SJSA1 (cell line): ENCODE data around the gene CHST2. TPM values are rescaled to one million over a fixed set of nuclear protein-coding genes. Genes with fewer than 3 reads are reported as not detected.

Experiments used
- DNase-seq, 2 experiments: peaks; one replicate each; pipeline ENCODE4 v3.0.0-alpha.2; 2015 to 2020; ENCODE audit warnings: low spot score in 2 of 2, low read depth in 1 of 2
- H3K27ac ChIP-seq: fragments of 250-450 bp; sonication (Bioruptor Pico); 2 replicates; pipeline ENCODE4 v1.5.1; 2020; ENCODE audit warnings: mild to moderate bottlenecking, moderate library complexity
- H3K27me3 ChIP-seq: fragments of 250-450 bp; sonication (Bioruptor Pico); replicated peaks from 2 replicates; pipeline ENCODE4 v1.5.1; 2020; ENCODE audit warnings: mild to moderate bottlenecking, moderate library complexity
- H3K36me3 ChIP-seq: fragments of 250-450 bp; sonication (Bioruptor Pico); 2 replicates; pipeline ENCODE4 v1.5.1; 2020; ENCODE audit warnings: mild to moderate bottlenecking
- H3K4me1 ChIP-seq: fragments of 250-450 bp; sonication (Bioruptor Pico); replicated peaks from 2 replicates; pipeline ENCODE4 v1.6.1; 2021; ENCODE audit warnings: mild to moderate bottlenecking
- H3K4me3 ChIP-seq: fragments of 250-450 bp; sonication (Bioruptor Pico); 2 replicates; pipeline ENCODE4 v1.5.1; 2020; ENCODE audit warnings: mild to moderate bottlenecking
- H3K9me3 ChIP-seq: fragments of 250-450 bp; sonication (Bioruptor Pico); replicated peaks from 2 replicates; pipeline ENCODE4 v1.5.1; 2020; ENCODE audit warnings: mild to moderate bottlenecking
- total RNA-seq: library from RNA; depleted of rRNA; stranded (reverse); fragments of >200 nt; shearing (Covaris generic); gene quantifications from 2 replicates; pipeline ENCODE4 v1.2.3, GENCODE V29; 2014

CHST2 gene
- total RNA-seq, 1 experiment from 2014 or later = 6.4 TPM

DNA sequence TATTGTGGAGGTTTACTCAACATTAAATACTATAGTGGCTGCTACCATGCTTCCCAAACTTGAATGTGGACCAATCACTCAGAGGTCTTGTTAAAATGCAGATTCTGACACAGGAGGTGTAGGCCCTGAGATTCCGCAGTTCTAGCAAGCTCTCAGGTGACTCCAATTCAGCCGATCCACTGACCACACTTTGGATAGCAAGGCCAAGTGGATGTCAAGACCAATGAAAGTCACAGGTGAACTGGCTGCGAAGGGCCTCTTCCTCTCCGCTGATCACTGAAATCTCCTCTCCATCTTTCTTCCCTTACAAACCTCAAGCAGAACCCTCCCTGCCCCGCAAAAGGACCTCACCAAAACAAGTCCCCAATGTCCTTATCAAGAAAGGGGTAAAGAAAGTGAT lies 9.2 kb upstream of the CHST2 start:
- Histone ChIP-seq H3K27me3 (no peaks in the 10 kb centered on the region), H3K9me3 (no peaks in the 10 kb centered on the region), H3K4me1 (no peaks in the 10 kb centered on the region), H3K27ac (no peak overlapping the region), H3K4me3 (no peak overlapping the region), H3K36me3 (no peaks in the 10 kb centered on the region)
- no peak for DNase-seq

DNA sequence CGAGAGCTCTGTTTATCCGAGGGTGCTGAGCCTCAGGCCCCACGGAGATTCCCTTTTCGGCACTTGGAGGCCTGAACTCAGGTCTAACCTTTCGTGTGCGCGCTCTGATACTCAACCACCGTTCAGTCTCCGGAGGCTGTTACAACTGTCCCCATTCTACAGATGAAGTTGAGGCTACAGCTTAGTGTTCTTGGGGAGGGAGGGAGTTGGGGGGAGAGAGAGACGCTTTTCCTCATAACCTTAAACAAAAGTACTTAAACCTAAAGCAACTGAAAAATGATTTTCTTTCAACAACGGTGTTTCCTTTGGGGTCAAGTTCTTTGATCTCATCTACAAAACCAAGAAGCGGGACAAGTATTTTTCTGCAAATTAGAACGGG lies 952 bp upstream of the CHST2 start:
- no peak for DNase-seq
- peak overlapping the region; percentile 54 for H3K4me3 ChIP-seq
- H3K36me3 ChIP-seq = peaks cover 3% of the 10 kb centered on the region; the same call in 1 of the 2 replicates
- no peak overlapping the region for H3K27ac ChIP-seq
- peaks cover 8% of the 10 kb centered on the region; the same call in 1 of the 2 replicates for H3K9me3 ChIP-seq
- peaks cover 21% of the 10 kb centered on the region for H3K4me1 ChIP-seq
- peaks cover 17% of the 10 kb centered on the region for H3K27me3 ChIP-seq

DNA sequence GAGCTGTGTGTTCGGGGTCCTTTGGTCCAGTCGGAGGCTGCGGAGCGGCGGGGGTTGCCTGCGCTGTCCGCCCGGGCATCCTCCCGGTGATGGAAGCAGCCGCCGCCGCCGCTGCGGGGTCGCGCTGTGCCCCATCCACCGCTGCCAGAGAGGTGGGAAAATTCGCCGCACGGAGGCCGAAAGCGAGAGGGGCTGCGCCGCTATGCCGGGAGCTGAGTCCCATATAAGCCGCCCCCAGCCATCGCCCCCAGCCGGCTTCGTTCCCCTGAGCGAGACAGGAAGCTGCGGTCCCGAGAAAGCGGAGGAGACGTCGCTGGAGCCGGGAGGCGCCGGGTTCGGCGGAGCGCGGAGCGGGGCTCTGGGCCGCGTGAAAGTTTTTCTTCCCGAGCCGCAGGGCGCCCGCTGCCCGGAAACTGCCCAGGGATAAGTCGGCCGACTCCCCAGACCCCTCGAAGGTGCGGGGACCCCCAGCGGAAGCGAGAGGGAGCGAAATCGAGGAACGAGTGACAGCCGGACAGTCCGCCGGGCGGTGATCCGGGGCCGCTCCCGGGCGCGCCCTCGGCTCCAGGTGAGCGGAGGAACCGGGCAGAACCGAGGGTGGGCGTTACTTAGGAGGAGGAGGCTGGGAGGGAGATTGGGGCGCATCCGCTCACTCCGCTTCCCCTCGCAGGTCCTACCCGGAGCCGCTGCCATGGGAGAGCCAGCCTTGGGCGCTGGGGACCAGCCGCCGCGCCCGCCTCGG lies 574 bp downstream of the CHST2 start:
- Histone ChIP-seq H3K27ac (no peak overlapping the region), H3K4me1 (peaks cover 24% of the 10 kb centered on the region), H3K4me3 (peak overlapping the region; percentile 54), H3K36me3 (peaks cover 3% of the 10 kb centered on the region; the same call in 1 of the 2 replicates), H3K9me3 (peaks cover 8% of the 10 kb centered on the region; the same call in 1 of the 2 replicates), H3K27me3 (peaks cover 17% of the 10 kb centered on the region)
- DNase-seq = peak in 1 of 2 experiments; percentile 64

DNA sequence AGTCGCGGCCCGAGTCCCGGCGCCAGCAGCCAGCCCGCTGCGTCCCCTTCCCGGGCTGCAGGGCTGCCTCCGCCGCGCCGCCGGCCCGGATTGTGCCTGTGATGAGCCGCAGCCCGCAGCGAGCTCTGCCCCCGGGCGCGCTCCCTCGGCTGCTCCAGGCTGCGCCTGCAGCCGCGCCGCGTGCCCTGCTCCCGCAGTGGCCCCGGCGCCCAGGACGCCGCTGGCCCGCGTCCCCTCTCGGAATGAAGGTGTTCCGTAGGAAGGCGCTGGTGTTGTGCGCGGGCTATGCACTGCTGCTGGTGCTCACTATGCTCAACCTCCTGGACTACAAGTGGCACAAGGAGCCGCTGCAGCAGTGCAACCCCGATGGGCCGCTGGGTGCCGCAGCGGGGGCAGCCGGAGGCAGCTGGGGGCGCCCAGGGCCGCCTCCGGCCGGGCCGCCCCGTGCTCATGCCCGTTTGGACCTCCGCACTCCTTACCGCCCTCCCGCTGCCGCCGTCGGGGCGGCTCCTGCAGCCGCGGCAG lies 1.2 kb downstream of the CHST2 start:
- no peak overlapping the region for H3K27ac ChIP-seq
- peak overlapping the region; percentile 54 for H3K4me3 ChIP-seq
- H3K9me3 ChIP-seq = peaks cover 8% of the 10 kb centered on the region; the same call in 1 of the 2 replicates
- peak in 1 of 2 experiments; percentile 14 for DNase-seq
- H3K4me1 ChIP-seq = peaks cover 26% of the 10 kb centered on the region
- H3K36me3 ChIP-seq = peaks cover 3% of the 10 kb centered on the region; the same call in 1 of the 2 replicates
- H3K27me3 ChIP-seq = peaks cover 17% of the 10 kb centered on the region

DNA sequence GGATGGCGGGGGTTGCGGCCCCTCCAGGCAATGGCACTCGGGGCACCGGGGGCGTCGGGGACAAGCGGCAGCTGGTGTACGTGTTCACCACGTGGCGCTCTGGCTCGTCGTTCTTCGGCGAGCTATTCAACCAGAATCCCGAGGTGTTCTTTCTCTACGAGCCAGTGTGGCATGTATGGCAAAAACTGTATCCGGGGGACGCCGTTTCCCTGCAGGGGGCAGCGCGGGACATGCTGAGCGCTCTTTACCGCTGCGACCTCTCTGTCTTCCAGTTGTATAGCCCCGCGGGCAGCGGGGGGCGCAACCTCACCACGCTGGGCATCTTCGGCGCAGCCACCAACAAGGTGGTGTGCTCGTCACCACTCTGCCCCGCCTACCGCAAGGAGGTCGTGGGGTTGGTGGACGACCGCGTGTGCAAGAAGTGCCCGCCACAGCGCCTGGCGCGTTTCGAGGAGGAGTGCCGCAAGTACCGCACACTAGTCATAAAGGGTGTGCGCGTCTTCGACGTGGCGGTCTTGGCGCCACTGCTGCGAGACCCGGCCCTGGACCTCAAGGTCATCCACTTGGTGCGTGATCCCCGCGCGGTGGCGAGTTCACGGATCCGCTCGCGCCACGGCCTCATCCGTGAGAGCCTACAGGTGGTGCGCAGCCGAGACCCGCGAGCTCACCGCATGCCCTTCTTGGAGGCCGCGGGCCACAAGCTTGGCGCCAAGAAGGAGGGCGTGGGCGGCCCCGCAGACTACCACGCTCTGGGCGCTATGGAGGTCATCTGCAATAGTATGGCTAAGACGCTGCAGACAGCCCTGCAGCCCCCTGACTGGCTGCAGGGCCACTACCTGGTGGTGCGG lies 1.9 kb downstream of the CHST2 start:
- peaks cover 8% of the 10 kb centered on the region; the same call in 1 of the 2 replicates for H3K9me3 ChIP-seq
- peaks cover 3% of the 10 kb centered on the region; the same call in 1 of the 2 replicates for H3K36me3 ChIP-seq
- H3K4me1 ChIP-seq = peaks cover 26% of the 10 kb centered on the region
- H3K4me3 ChIP-seq = peak overlapping the region; percentile 54
- peaks cover 17% of the 10 kb centered on the region for H3K27me3 ChIP-seq
- no peak overlapping the region for H3K27ac ChIP-seq
- no peak for DNase-seq

DNA sequence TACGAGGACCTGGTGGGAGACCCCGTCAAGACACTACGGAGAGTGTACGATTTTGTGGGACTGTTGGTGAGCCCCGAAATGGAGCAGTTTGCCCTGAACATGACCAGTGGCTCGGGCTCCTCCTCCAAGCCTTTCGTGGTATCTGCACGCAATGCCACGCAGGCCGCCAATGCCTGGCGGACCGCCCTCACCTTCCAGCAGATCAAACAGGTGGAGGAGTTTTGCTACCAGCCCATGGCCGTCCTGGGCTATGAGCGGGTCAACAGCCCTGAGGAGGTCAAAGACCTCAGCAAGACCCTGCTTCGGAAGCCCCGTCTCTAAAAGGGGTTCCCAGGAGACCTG lies 2.5 kb downstream of the CHST2 start:
- H3K4me1 ChIP-seq = peaks cover 26% of the 10 kb centered on the region
- H3K27me3 ChIP-seq = peaks cover 17% of the 10 kb centered on the region
- peaks cover 8% of the 10 kb centered on the region; the same call in 1 of the 2 replicates for H3K9me3 ChIP-seq
- H3K36me3 ChIP-seq = peaks cover 3% of the 10 kb centered on the region; the same call in 1 of the 2 replicates
- no peak for DNase-seq
- H3K4me3 ChIP-seq = no peak overlapping the region
- H3K27ac ChIP-seq = no peak overlapping the region

DNA sequence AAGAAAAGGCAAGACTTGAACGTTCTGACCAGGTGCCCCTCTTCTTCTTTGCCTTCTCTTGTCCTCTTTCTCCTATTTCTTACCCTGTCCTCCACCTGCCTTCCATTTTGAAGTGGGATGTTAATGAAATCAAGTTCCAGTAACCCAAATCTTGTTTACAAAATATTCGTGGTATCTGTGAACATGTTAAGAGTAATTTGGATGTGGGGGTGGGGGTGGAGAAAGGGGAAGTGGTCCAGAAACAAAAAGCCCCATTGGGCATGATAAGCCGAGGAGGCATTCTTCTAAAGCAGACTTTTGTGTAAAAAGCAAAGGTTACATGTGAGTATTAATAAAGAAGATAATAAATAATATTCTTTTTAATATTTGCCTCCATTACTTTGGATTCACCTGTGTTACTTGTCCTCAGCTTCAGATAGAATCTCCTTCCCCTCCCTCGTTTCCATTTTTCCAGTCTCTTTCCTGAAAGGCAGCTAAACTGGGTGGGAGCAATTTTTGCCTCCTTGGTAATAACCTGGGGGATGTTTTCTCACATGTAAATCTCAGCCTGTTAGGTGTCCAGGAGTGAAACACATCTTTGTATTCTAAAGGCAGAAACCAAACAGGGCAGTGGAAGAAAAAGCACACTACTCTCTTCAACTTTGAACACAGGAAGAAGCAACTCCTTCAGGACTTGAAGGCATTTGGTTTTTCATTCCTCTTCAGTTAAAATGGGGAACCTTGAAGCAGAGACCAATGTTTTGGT lies 3.2 kb downstream of the CHST2 start:
- Histone ChIP-seq H3K36me3 (peaks cover 3% of the 10 kb centered on the region; the same call in 1 of the 2 replicates), H3K4me1 (peaks cover 26% of the 10 kb centered on the region), H3K27me3 (peaks cover 17% of the 10 kb centered on the region), H3K4me3 (no peak overlapping the region), H3K9me3 (peaks cover 8% of the 10 kb centered on the region; the same call in 1 of the 2 replicates), H3K27ac (no peak overlapping the region)
- no peak for DNase-seq

DNA sequence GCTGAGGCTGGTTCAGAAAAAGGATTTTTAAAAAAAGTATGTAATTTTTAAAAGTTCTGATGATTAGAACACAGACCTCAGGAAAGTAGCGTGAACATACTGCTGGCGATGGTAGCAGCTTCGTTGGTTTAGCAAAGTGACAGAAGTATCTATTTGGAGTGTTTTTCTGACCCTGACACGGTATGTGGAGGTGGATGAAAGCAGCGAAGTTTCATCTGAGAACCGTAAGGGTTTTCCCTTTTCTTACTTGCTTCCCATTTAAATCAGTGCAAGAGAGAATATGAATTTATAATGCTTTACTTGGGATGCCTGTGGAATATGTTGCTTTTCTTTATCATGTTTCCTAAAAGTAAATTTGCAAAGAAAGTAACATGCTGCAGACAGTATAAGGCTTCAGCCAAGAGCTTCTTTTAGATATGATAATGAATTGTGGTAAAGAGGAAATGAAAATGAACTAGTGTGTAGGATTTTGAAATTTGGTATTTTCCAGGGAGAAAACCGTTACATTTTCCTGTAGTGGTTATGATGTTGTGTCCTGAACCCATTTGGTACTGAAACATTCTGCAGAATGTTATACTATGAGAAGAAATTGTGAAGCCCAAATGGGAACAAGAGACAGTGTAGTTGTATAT lies 3.9 kb downstream of the CHST2 start:
- DNase-seq = no peak
- peaks cover 13% of the 10 kb centered on the region for H3K27me3 ChIP-seq
- no peak overlapping the region for H3K4me3 ChIP-seq

DNA sequence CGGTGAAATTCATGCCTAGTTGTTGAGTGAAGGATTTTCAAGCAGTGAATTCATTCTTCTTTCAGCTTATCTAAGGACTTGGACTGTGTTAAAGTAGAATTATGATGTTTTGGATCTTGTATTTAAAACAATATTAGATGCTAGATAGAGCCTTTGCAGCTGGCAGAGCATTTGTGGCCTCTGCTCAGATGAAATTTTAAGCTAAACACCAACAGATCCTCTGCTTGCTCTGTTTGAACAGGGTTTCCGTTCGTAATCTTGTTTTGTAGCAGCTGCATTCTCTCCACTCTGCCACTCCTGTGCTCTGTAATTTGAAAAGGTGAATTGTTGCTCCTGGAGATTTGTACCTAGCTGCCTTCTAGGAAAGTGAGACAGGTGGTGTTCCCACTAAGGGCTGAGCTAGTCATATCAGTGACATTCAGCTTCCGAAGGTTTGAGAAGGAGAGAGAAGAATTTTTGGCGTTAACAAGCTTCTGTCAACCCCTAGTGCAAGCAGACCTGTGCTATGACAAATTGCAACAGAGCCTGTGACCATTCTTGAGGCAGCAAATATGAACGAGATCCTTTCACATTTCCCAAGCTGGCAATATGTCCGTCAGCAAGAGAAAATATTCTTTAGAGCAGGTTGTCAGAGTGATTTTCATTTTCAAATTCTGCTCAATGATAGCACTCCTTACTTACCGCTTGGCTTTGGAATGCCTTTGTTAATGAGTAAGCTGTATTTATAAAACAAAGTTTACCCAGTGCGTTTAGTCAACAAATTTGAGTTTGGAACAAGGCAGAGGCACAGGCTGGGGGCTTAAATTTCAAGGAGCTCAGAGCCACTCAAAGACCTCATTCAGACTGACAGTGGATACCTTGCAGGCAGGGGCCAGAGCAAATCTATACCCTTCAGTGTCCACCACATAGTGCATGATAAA lies 5.3 kb downstream of the CHST2 start:
- DNase-seq = no peak
- no peak overlapping the region for H3K4me3 ChIP-seq
- peaks cover 5% of the 10 kb centered on the region; the same call in 1 of the 2 replicates for H3K27me3 ChIP-seq

More for the DNA sequence above, 3.9 kb downstream of the CHST2 start:
- peaks cover 8% of the 10 kb centered on the region; the same call in 1 of the 2 replicates for H3K9me3 ChIP-seq
- H3K36me3 ChIP-seq = peaks cover 3% of the 10 kb centered on the region; the same call in 1 of the 2 replicates
- peaks cover 26% of the 10 kb centered on the region for H3K4me1 ChIP-seq
- H3K27ac ChIP-seq = no peak overlapping the region

DNA sequence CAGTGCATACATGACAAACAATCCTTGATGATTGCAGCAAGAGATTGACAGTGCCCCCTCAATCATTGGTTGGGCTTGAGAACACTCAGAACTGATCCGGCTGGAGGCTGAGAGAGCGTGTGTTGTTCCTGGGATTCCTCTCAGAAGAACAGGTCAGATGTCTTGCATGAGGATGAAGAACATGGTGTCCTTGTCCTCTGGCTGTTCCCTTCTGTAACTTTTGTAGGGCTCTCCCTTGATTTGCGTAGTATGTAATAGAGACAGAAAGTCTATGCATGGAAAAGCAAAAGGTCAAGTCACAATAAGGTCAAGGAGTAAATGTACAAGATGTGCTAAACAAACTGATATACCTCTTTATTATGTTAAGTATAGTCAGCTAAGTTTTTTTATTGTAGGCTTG lies 8.2 kb downstream of the CHST2 start:
- DNase-seq = no peak
- H3K4me1 ChIP-seq = 0 out of 2 replicates have a peak, but pooled peaks cover 6% of the 10 kb centered on the region
- H3K27me3 ChIP-seq = no peaks in the 10 kb centered on the region

More for the DNA sequence above, 5.3 kb downstream of the CHST2 start:
- no peak overlapping the region for H3K27ac ChIP-seq
- peaks cover 21% of the 10 kb centered on the region for H3K4me1 ChIP-seq
- H3K36me3 ChIP-seq = peaks cover 3% of the 10 kb centered on the region; the same call in 1 of the 2 replicates
- peaks cover 8% of the 10 kb centered on the region; the same call in 1 of the 2 replicates for H3K9me3 ChIP-seq

DNA sequence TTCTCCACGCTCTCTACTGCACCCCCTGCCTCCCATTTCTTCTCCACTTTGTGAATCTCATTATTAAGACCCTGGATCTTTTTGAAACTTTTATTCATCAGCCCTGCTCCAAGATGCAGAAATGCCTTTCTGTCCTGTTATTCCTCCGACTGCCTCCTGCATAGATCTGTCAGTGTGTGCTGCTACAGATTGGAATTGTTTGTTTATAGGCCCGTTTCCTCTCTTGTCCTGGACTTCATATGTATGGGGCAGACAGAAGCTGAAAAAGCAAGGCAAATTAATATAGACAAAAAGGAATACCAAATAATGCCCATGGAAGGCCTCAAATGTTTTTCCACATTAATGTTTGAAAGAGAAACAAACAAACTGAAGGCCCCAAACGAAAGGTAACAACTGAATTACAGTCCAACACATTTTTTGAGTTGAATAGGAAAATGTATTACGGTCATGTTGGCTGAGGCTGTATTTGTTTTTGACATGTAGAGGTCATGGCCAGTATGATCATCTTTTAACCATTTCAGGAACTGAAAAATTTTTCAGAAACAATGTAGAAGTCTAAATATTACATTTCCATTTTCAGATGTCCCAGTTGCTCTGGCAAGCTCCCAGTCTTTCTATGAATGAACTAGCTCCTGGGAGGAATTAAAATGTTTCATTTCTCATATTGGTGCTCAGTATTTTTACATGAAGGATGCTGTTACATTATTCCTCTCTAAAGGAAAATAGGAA lies 8.8 kb downstream of the CHST2 start:
- H3K9me3 ChIP-seq = no peaks in the 10 kb centered on the region
- H3K27ac ChIP-seq = no peak overlapping the region
- H3K27me3 ChIP-seq = no peaks in the 10 kb centered on the region
- 0 out of 2 replicates have a peak, but pooled peaks cover 6% of the 10 kb centered on the region for H3K4me1 ChIP-seq
- H3K36me3 ChIP-seq = no peaks in the 10 kb centered on the region
- no peak overlapping the region for H3K4me3 ChIP-seq
- no peak for DNase-seq

More for the DNA sequence above, 8.2 kb downstream of the CHST2 start:
- Histone ChIP-seq H3K4me3 (no peak overlapping the region), H3K9me3 (no peaks in the 10 kb centered on the region), H3K27ac (no peak overlapping the region), H3K36me3 (no peaks in the 10 kb centered on the region)
